A673 (cell line): ENCODE data around the gene PTGER1. TPM values are rescaled to one million over a fixed set of nuclear protein-coding genes. Genes with fewer than 3 reads are reported as not detected.

Source experiments
- BruUV-seq: library from RNA; stranded (reverse); fragments of 400-500 nt; replicated peaks from 2 replicates; lab custom pipeline; 2021; lab: Mats Ljungman, UMichigan
- CTCF ChIA-PET: fragments of 300-600 bp; sonication (Branson Sonifier 250); formaldehyde crosslinking; loops from one replicate; lab custom pipeline; 2022; ENCODE audit warnings: antibody characterized with exemption; lab: Charles Lee
- POLR2A ChIA-PET: fragments of 300-600 bp; sonication (Branson Sonifier 250); formaldehyde crosslinking; loops from one replicate; lab custom pipeline; 2022; ENCODE audit warnings: antibody characterized with exemption; ENCODE audit not compliant: low non-redundant PET; lab: Charles Lee
- DNase-seq: peaks from one replicate; pipeline ENCODE4 v3.0.0-alpha.2; 2015; ENCODE audit warnings: low spot score
- H3K27ac ChIP-seq: fragments of 200-600 bp; sonication (generic); 2 replicates; pipeline ENCODE4 v1.5.1; 2016; ENCODE audit warnings: mixed run types, low read depth, mild to moderate bottlenecking, mixed read lengths, antibody characterized with exemption, low read length; ENCODE audit not compliant: poor library complexity, severe bottlenecking
- H3K27me3 ChIP-seq: fragments of 200-600 bp; sonication (generic); replicated peaks from 2 replicates; pipeline ENCODE4 v1.6.1; 2017; ENCODE audit warnings: mixed run types, low read depth, mild to moderate bottlenecking, mixed read lengths, antibody characterized with exemption, low read length; ENCODE audit not compliant: insufficient read depth, poor library complexity
- H3K36me3 ChIP-seq: fragments of 200-600 bp; sonication (generic); 2 replicates; pipeline ENCODE4 v1.6.1; 2016; ENCODE audit warnings: mixed run types, mild to moderate bottlenecking, mixed read lengths, antibody characterized with exemption, low read length; ENCODE audit not compliant: insufficient read depth, poor library complexity, severe bottlenecking
- H3K4me1 ChIP-seq: fragments of 200-600 bp; sonication (generic); 2 replicates; pipeline ENCODE4 v1.6.1; 2017; ENCODE audit warnings: mixed run types, mild to moderate bottlenecking, mixed read lengths, antibody characterized with exemption, low read length; ENCODE audit not compliant: insufficient read depth, poor library complexity, severe bottlenecking
- H3K4me3 ChIP-seq: fragments of 200-600 bp; sonication (generic); 2 replicates; pipeline ENCODE4 v1.5.1; 2016; ENCODE audit warnings: low read depth, mixed run types, mild to moderate bottlenecking, mixed read lengths, low read length; ENCODE audit not compliant: poor library complexity, severe bottlenecking
- H3K9me3 ChIP-seq: fragments of 200-600 bp; sonication (generic); 2 replicates; pipeline ENCODE4 v1.6.1; 2016; ENCODE audit warnings: mixed run types, low read depth, mild to moderate bottlenecking, mixed read lengths, antibody characterized with exemption, low read length; ENCODE audit not compliant: poor library complexity, severe bottlenecking
- EZH2 ChIP-seq: fragments of 200-600 bp; sonication (generic); IDR thresholded peaks from 2 replicates; pipeline ENCODE4 v1.6.1; 2017; ENCODE audit warnings: borderline replicate concordance, low read depth, mild to moderate bottlenecking, mixed read lengths, antibody characterized with exemption, low read length; ENCODE audit not compliant: poor library complexity, severe bottlenecking
- intact Hi-C: fragments of 100-400 bp; cut with micrococcal nuclease; formaldehyde crosslinking; loops from one replicate; pipeline ENCODE4 v1.10.0; 2022; ENCODE audit not compliant: unreplicated experiment
- total RNA-seq: library from RNA; stranded (reverse); gene quantifications from 2 replicates; pipeline ENCODE4 v1.2.3, GENCODE V29; 2021
- TF ChIP-seq, protein P1 (sequence below): fragments of 300-800, 200-600 bp; sonication (generic); conservative IDR thresholded peaks from 2 replicates; pipeline ENCODE4 v1.5.1; 2017; ENCODE audit warnings: low read depth, mild to moderate bottlenecking, antibody characterized with exemption, low read length, moderate library complexity, mixed read lengths

PTGER1 gene
- total RNA-seq, 1 experiment from 2014 or later = not detected

DNA sequence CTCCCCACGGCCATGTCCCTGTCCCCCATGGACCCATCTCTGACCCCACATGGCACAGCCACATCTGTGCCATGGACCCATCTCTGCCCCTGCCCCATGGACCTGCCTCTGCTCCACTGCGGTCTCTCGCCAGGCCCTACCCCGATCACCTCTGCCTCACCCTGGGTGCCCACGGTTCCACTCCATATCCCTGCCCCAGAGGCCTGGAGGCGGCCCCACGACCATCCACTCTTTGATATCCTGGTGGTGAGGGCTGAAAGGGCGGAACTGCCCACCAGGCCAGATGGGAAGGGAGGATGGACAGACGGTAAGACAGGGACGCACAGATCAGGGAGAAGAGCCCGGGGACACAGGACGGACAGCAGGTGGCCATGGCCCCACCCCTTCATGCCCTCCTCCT lies 327 bp downstream of the PTGER1 start:
- H3K27me3 ChIP-seq = no peaks in the 10 kb centered on the region
- ChIA-PET CTCF (interaction anchor here (0.6 kb wide), 1 partner anchor 64 kb away, joined by 3 read pairs; no protein-coding TSS in a partner anchor), POLR2A (no interaction called here)
- DNase-seq = no peak
- H3K4me3 ChIP-seq = no peak overlapping the region
- H3K27ac ChIP-seq = no peak overlapping the region
- intact Hi-C loops = loop anchor here (5.0 kb wide), 1 partner anchor 113 kb away; no protein-coding TSS in a partner anchor
- H3K4me1 ChIP-seq = peaks cover 37% of the 10 kb centered on the region
- peaks cover 12% of the 10 kb centered on the region for H3K36me3 ChIP-seq
- no TSS peak for BruUV-seq
- no peak for TF ChIP-seq EZH2
- TF ChIP-seq, protein P1, sequence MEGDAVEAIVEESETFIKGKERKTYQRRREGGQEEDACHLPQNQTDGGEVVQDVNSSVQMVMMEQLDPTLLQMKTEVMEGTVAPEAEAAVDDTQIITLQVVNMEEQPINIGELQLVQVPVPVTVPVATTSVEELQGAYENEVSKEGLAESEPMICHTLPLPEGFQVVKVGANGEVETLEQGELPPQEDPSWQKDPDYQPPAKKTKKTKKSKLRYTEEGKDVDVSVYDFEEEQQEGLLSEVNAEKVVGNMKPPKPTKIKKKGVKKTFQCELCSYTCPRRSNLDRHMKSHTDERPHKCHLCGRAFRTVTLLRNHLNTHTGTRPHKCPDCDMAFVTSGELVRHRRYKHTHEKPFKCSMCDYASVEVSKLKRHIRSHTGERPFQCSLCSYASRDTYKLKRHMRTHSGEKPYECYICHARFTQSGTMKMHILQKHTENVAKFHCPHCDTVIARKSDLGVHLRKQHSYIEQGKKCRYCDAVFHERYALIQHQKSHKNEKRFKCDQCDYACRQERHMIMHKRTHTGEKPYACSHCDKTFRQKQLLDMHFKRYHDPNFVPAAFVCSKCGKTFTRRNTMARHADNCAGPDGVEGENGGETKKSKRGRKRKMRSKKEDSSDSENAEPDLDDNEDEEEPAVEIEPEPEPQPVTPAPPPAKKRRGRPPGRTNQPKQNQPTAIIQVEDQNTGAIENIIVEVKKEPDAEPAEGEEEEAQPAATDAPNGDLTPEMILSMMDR = no peak
- no peaks in the 10 kb centered on the region for H3K9me3 ChIP-seq

DNA sequence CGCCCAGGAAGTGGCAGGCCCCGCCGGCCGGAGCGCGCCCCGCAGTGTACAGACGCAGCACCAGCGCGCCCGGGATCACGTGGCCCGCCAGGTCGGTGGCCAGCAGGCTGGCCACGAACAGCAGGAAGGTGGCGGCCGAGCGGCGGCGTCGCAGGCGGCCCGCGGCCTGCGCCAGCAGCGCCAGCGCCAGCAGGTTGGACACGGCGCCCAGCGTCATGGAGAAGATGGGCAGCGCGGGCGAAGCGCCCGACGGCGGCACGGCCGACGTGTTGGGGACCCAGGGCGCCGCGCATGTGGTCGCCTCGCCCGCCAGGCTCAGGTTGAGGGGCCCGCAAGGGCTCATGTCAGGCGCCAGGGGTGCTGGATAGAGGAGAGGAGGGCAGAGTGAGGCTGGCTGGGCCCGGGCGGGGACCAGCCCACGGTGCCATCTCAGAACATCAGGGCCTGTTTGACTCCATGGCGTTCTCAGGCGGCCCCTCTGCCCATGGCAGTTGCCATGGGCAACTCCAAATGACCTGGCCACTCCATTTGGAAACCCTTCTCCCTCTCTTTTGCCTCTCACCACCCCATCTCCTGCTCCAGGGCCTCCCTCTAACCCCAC lies 1.1 kb downstream of the PTGER1 start:
- CTCF ChIA-PET = no interaction called here
- peaks cover 12% of the 10 kb centered on the region for H3K36me3 ChIP-seq
- no TSS peak for BruUV-seq
- H3K27me3 ChIP-seq = no peaks in the 10 kb centered on the region
- no peak for DNase-seq
- no peaks in the 10 kb centered on the region for H3K9me3 ChIP-seq
- H3K27ac ChIP-seq = no peak overlapping the region
- intact Hi-C loops = no loop called here
- no peak for TF ChIP-seq EZH2
- TF ChIP-seq, protein P1 = no peak
- H3K4me3 ChIP-seq = no peak overlapping the region
- peaks cover 37% of the 10 kb centered on the region for H3K4me1 ChIP-seq
- POLR2A ChIA-PET = no interaction called here

DNA sequence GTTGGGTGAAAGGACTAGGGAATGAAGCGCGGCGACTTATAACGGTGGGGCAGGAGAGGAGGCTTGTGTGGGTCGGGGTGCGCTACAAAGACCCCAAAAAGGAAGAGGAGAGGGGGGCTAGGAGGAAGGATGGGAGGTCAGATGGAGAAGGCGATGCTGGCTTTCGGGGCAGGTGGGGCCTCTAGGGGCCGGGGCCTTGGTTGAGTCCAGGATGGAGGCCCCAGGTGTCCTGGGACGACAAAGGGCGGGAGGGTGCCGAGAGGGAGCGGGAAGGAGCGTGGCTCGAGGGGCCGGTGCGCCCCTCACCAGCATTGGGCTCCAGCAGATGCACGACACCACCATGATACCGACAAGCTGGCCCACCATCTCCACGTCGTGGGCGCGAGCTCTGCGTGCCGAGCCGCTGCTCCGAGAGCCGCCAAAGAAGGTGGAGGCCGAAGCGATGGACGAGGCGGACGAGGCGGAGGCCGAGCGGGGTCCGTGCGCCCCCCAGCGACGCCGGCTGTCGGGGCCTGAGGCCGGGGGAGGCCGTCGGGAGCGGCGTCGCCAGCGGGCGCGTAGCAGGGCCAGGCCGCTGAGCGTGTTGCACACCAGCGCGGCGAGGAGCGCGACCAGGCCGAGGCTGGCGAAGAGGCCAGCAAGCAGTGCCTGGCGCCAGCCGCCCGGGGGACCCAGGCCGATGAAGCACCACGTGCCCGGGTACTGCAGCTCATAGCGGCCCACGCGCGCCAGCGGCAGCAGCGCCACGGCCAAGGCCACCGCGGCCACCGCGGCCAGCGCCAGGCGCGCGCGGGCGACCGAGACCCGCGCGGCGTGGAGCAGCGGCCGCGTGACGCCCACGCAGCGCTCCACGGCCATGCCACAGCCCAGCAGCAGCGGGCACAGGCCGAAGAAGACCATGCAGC lies 1.8 kb downstream of the PTGER1 start:
- Histone ChIP-seq H3K4me1 (peaks cover 37% of the 10 kb centered on the region), H3K9me3 (no peaks in the 10 kb centered on the region), H3K27ac (no peak overlapping the region), H3K36me3 (peaks cover 7% of the 10 kb centered on the region), H3K4me3 (no peak overlapping the region), H3K27me3 (no peaks in the 10 kb centered on the region)
- intact Hi-C loops = no loop called here
- DNase-seq = no peak
- BruUV-seq = no TSS peak
- CTCF ChIA-PET = interaction anchor here (0.5 to 1.4 kb wide), 5 partner anchors 7 to 1639 kb away, joined by 3 to 12 read pairs (median 5); partner anchors contain the start of gene ASF1B
- TF ChIP-seq EZH2 = no peak
- TF ChIP-seq, protein P1 = no peak
- POLR2A ChIA-PET = no interaction called here
